ENCODE results near the gene IKZF2. TPM values are rescaled to one million over a fixed set of nuclear protein-coding genes. Genes with fewer than 3 reads are reported as not detected.

The IKZF2 gene
- 12.0 TPM for total RNA-seq

DNA sequence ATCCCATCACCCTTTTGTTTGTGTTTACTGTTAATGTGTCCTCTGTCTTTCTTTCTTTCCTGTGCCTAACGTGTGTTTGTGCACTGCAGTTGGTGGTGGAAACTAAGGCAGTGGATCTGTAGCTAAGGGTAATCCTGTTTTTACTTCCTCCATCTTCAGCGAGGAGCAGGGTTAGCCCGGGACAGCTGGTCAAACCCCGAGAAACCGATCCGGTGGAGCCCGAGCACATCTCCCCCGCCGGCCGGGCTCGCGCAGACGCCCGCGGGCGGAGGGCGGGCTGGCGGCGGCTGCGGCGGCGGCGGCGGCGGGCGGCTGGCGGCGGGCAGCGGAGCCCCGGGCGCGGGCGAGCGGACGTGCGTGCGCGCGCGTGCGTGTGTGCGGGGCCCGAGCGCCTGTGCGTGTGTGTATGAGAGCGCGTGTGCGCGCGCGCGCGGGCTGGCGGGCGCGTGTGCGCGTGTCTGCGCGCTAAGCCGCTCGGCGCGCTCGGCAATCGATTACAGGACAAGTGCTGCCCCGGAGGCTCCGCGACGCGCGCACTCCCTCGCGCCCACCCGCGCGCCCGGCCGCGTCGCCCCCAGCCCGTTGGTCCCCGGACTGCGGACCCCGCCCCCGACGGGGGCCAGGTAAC, at the start of gene IKZF2:
TSS of gene IKZF2 (minus strand) at position 176 of the 628 bp plus-strand sequence. CDS start 2,983 bp downstream, outside the sequence.
- peak; percentile 88 for DNase-seq

DNA sequence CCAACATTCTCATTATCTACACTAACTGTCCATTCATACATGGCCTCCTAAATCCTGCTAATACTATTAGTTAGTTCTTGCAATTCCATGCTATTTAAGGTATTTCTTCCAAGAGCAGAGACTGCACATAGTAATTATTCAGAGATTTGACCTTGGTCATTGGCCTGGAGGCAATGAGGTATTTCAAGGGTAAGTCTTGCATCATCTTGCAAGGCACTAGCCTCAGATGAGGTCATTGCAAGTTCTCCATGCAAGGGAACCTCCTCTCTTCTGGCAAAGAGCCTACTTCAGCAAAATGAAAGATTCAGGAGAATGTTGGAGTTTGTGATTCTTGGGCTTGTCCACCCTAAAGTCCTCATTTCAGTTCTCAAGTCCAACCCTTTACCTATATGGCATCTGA, 48.5 kb upstream of the IKZF2 start:
- no peak for DNase-seq

DNA sequence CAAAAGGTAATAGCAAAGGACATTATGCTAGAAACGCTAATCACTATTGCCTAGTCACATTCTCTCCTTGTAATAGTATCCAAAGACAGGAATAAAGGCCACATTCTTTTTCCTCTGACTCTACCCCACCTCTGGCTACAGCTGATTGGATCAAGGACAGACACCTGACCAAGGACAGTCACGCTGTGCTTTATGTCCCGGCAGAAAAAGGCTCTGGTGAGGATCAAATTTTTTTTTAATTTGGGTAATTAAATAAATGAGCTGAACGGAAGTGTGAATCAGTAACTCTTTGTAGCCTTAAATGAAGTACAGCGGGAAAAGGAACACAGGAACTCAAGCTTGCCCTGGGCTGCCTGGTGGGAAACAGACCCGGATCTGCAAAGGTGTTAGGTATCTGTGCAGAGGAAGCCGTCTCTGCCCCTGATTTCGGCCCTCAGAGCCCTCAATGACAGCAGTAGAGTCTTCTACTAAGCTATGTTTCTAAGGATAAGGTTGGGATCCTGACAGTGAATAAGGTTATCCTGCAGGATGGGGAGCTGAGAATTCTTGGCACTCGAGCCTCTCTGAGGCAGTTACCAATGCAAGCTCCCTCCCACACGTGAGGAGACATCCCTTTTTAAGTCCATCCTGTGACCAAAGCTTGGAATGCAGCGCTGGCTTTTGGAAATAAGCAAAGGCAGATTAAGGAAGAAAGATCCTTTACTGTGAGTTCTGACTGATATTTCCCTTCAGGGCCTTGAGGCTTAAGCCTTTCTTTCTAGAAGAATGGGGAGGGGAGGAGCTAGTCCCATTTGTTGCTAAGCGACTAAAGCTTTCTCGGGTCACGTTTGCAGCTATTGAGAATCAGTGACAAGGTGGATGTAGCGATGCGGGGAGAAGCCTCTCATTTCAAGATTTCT, 37.8 kb upstream of the IKZF2 start:
- DNase-seq, result no peak

DNA sequence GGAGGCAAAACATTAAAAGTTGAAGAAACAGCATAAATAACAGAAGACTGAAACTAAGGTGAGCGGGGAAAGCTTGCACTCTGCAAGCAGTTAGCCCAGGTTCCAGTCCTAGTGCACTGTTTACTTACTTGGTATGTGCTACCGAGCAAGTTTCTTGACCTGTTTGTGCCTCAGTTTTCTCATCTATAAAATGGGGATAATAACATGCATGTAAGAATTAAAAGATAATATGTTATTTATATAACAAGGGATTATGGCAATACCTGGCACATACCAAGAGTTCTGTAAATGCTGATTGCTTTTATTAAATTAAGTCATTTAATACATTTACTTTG, 37.1 kb upstream of the IKZF2 start:
- DNase-seq, result no peak

DNA sequence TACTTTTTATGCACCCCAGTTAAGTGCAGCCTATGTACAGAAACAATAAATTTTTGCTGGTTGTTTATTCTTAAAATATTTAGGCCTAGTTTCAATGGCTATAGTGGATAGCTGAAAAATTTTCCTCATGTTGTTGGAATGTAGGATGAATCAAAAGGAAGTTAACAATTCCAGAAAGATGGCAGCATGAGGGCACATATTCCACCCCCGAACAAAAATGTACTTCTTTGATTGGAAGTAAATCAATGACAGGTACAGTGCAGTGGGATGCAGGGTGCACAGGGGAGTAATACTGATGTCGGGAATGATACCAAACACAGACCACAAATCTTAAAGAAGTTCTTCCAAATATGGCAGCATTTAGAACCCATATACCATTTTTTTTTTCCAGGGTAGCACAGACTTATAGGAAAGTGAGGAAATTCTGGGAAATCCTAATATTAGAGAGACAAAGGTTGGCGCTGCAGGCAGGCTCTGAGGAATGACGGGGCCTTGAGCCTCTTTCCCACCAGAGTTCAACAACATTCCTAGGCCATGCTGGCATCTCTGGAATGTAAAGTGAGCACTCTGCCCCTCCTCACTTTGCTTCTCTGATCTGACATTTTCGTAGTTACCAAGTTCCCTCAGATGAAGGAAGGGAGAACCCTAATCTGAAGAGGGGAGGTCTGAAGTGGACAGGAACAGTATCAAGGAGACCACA, 36.6 kb upstream of the IKZF2 start:
- no peak for DNase-seq

DNA sequence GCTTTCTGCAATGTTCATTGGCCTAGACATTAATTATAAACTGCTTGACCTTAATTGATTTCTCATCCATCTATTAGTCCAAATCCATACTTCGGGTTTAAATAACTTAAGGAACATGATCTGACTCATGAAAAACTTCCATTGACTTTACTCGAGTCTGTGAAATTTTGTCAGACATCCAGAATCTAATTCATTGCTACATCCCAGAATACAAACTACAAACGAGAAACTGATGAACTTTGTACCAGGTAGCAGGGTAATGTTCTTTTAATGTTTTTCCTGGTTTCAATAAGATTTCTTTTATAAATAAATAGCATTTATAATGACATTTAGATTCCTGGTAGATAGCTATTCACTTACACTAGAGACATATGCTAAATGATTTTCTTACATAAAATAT, 36.0 kb upstream of the IKZF2 start:
- no peak for DNase-seq

DNA sequence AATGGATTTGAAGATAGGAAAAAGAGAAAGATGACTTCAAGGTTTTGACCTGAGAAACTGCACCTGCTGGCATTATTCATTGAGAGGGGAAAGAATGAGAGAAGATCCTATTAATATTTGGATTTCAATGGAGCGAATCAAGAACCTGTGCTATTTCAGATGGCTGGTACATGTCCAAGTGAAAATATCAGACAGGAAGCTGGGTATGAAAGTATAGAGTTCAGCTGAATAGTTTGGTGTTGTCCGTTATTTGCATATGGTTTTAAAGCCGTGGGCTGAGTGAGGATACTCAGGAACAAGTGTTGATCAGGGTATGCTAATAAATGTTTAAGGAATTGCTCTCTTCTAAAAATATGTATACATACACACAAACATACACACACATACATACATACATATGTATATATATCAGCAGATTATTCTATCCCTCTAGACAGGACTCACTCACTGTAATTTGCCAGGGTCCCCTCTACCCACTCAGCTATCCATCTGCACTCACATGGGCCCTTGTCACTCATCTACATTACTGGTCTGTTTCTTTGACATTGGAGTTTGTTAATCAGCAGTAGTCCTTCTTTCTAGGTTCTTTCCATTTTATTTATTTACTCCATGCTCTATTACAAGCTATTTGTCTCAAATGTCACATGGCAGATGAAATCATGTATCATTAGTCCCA, 33.9 kb upstream of the IKZF2 start:
- no peak for DNase-seq

DNA sequence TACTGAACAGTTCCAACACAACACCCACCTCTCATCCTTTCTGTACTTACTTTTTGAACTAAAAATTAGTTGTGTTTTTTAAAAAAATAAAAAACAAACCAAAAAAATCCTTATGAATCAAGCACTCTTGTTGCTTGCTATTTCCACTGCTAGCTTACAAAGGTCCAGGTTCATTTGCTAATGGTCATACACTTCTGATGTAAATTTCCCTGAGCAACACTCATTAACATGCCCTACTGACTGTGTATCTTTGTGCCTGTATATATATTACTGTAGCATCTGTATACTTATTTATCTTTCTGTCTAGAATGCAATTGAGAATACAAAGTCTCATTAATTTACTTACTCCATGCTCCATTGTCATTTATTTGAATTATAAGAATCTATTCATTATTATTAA, 30.3 kb upstream of the IKZF2 start:
- DNase-seq, result no peak

DNA sequence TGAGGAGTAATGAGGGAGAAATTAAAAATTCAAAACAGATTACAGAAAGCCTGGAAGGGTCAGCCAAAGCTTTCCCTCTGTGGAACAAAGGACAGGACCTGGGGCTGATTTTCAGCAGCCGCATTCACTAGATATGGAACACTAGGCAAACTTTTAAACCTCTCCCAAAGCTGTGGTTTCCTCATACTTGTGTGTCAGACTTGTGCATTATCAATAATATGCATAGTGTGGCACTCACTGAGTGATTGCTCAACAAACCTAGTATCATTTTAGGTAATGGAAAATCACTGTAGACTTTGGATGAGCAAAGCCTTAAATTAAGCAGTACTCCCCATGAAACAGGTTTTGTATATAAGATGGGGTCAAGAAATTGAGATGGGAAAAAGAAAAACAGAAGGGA, 26.3 kb upstream of the IKZF2 start:
- no peak for DNase-seq

DNA sequence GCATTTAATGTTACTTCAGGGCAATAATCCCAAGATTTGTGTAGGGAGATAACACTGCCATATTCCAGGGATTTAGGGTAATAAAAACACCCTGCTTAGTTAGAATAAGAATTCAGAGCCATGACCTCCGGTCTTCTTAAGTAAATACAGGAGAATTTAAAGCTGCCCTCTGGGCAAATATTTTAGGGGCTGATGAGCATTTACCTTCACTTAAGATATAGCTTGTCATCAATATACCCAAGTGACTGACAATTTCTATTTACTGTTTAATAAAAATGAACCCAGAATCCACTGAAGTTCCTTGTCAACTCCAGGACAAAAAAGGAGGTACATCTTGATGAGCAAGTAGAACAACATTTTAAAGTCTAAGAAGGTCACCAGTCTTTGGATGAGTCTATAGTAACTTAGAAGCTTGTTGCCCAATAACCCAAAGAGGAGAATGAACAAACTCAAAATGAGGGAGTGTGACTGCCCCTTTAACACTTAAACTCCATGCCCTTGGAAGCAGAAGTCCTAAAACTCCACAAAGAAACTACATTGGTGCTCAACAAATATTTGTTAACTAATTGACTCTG, 24.3 kb upstream of the IKZF2 start:
- no peak for DNase-seq

DNA sequence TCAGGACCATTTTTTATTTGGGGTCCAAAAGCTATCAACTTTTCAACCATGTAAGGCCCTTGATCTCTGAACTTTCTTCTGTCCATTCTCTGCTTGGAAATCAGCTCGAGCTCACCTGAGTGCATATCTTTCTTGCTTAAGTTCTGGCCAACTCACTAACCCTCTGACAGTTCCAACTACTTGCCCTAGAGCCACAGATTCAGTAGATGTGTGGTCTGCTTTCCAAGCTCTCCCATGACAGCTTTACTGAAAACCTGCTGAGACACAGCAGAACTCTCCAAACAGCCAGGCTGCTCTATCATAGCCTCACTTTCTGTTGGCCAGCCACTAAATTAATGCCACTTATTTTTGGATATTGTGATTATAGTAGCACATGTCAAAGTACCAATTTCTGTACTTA, 21.2 kb upstream of the IKZF2 start:
- no peak for DNase-seq

DNA sequence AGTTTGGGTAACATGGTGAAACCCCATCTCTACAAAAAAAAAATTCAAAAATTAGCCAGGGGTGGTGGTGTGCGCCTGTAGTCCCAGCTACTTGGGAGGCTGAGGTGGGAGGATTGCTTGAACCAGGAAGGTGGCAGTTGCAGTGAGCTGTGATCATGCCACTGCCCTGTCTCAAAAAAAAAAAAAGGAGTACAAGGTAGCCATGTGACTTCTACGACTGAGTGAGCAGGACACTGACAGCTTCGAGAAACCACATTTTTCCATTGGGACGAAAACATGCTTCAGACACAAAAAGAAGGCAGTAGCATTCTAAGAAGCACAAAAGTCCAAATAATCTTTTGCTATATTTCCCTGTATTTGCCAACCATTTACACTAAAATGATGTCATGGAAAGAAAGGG, 19.7 kb upstream of the IKZF2 start:
- no peak for DNase-seq

DNA sequence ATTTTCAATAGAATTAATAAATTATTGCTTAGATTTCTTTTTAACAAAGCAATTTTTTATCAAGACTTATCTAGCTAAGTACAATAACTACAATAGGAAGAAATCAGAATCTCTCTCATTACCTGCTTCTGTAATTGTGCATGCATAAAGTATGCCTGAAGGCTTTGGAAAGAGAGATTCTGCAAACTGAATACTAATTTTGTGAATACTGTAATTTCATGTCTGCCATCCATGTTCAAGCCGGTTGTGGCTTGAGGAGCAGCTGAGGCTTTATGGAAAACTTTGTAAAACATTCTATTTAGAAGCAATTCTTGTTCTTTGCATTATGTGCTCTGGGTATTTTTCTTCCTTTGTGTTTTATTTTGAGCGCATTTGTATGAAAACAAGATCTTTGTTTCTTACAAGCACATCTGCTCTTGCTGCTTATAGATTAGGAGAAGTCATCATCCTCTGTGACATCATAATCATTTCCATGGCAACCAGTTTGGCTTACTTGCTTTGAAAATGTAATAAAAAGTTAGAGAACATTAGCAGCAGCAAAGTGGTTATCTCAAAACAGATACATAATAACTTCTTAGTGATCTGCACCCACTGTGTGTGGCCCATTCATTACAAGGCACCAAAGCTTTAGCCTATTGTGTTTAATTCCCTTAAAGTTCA, 16.0 kb upstream of the IKZF2 start:
- DNase-seq, result no peak

DNA sequence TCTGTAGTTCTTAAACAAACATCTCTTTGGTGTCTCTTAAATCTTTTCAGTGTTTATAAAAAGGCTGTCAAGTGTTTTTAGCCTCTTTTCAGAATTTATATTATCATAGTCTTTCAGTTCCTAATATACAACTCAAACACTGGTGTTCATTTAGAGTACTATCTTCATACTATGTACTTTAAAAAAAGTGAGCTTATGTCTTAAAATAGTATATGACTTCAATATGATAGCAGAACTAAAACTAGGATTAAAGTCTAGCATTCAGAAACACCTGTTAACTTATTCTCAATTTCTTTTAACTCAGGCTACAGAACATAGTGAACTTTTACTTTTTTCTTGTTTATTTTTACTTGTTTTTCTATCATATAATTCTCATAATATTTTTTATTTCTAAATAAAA, 14.7 kb upstream of the IKZF2 start:
- DNase-seq, result no peak

DNA sequence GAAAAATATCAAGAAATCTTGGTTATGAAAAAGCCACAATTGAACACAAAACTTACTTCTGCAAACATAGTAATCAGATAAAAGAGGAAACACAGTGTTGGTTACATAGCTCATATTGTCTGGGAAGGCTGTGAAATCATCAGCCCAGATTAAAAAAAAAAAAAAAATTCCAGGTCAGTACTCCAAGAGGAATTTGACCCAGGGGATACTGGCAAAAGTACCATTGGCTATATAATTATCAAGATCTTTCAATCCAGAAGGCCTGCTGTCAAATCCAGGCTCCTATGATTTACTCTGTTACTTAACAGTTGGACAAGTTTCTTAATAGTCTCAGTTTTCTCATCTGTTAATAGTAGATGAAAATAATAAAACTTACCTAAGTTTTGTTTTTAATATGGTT, 12.9 kb upstream of the IKZF2 start:
- no peak for DNase-seq

DNA sequence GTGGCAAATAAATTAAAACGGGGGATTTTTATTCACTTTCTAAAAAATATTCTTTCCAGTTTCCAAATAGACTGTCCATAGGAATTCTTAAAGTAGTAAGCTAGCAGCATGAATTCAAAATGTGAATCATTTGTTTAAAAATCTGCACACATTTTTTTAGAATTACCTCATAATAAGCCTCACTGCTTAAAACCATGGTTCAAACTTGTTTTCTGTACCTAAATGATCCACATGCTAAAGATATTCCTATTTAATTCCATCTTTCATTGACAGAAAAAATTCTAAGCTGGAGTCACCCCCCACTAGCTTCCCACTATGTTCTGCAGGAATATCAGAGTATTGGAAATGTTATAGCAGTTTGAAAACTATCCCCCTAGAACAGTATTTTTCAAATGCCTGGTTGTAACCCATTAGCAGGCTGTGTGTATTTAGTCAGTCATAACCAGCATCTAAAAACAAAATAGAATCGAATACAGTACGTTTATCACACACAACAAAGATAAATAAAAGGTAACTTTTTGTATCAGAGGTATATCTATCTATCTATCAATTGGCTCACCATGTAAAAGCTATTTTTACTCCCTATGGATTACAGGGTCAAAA, 11.2 kb upstream of the IKZF2 start:
- DNase-seq, result no peak

DNA sequence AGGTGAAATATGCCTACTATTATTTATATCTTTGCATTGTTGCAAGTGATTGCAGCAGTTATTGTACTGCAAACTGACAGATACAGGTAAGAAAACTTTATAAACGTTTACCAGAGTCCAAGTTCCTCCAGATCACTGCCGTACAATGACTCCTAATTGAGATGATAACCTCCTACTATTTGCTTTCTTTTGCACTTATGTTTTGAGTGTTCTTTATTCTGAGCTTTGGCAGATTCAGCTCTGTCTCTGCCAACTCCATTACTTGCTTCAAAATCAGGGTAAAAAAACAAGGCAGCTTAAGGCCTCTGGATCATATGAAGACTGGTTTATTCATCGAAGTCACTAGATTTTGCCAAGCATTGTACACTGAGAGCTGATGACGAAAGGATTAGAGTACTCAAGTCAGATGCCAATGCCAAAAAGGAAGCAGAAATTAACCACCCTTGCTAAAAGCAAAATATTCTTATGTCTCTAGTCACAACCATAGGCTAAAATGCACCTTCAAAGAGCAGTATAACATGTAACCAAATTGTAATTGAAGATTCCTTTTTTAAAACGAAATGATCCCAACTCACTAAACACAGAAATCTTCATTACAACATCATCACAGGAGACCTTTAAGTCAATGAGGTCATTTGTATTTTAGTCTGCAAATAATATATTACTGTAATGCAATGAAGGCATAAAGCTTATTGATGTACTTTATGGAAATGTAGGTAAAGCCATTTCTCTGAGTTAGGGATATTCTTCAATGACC, 10.5 kb upstream of the IKZF2 start:
- DNase-seq, result no peak

DNA sequence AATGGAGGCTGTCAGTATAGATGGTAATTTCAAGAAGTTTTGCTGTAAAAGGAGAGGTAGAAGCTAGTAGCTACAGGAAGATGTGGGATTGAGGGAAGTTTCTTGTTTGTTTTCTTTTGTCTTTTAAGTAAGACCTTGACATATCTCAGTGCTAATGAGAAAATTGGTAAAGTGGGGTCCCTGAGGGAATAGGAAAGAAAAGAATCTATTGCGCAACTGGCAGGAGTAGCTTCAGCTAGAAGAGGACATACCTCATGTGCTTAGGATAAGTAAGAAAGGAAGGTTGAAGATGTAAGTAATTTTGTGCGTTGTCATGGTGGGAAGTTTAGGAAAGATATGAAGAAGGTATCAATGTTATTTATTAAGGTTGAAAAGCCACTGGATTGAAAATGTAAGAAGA, 8.4 kb upstream of the IKZF2 start:
- no peak for DNase-seq

DNA sequence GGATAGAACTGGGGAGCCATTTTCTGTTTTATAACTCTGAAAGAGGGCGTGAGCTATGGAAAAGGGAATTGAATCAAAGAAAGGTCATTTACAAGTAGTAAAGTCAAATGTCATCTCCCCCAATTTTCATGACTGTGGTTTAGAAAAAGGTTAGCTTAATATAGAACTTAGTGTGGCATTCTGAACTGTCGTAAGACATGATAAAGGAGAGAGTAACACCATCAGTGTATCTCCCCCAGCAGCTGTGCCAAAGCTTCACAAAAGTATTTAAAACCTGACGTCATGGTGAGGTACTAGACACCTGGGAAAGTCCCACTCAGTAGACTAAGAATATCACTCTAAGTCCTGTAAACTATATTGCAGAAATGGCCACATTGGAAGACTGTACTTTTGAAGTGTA, 5.8 kb upstream of the IKZF2 start:
- DNase-seq, result no peak

DNA sequence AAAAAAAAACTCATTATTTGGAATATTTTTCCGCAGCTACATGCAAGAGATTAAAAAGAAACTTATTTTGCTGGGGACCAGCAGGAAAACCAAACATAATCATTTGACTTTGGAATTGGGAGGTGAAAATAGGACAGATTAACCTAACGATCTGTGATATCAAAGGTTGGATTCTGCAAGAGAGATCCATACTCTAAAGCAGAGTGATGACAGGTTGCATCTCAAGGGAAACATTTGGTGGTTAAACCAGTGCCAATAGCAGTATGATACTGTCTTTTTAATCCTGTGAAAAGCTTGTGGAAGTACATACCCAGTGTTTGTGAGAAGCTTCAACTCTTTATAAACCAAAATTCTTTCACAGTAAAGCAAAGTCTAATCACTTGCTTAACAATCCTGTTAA, 5.3 kb upstream of the IKZF2 start:
- DNase-seq, result no peak

DNA sequence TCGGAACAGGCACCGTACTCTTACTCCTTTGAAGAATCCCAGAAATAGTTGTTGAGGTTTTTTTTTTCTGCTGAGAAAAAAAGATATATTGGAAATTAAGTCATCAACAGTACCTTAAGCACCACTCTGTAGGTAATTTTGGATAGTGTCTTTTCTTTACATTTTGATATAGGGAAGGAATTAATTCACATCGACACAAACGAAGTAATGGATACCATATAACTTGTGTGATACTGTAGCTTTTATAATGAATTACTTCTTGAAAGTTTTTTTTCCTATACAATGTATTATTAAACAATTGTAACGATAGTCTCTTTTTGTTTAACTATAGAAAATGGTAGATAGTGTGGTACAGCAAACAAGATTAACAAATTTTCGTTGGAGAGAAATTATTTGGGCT, 1.5 kb upstream of the IKZF2 start:
- DNase-seq, result no peak
